ENCODE data around the gene CDKL1. TPM values are rescaled to one million over a fixed set of nuclear protein-coding genes. Genes with fewer than 3 reads are reported as not detected.

CDKL1 gene
- total and polyA plus RNA-seq, 11 donors, result 0.34 to 7.0 (median 2.5) TPM

DNA sequence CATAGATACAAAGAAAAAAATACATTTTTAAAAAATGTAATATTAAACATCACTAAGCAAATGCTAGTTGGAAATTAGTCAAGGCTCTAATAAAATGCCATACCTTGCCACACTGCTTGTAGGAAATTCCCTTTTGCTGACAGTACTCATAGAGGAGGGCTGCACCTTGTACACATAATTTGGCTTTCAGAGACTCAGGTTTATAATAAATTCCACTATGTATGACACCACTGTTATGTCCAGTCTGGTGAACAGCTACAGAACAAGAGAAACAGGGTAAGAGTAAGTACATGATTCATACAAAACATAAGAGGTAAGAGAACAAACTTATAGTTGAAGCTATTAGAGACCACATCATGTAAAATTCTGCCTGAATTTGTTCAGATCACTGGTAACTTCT is 94.8 kb downstream of the CDKL1 start:
- ATAC-seq, result no peak
- intact Hi-C loops (cut with DNase I), result no loop called here
- Histone ChIP-seq H3K4me1 (no peaks in the 10 kb centered on the region), H3K9me3 (no peaks in the 10 kb centered on the region), H3K27ac (no peak overlapping the region), H3K4me3 (no peak overlapping the region), H3K36me3 (peaks cover 0 to 18% (median 0%) of the 10 kb centered on the region in 9 donors), H3K27me3 (no peaks in the 10 kb centered on the region)
- TF ChIP-seq, protein P1, sequence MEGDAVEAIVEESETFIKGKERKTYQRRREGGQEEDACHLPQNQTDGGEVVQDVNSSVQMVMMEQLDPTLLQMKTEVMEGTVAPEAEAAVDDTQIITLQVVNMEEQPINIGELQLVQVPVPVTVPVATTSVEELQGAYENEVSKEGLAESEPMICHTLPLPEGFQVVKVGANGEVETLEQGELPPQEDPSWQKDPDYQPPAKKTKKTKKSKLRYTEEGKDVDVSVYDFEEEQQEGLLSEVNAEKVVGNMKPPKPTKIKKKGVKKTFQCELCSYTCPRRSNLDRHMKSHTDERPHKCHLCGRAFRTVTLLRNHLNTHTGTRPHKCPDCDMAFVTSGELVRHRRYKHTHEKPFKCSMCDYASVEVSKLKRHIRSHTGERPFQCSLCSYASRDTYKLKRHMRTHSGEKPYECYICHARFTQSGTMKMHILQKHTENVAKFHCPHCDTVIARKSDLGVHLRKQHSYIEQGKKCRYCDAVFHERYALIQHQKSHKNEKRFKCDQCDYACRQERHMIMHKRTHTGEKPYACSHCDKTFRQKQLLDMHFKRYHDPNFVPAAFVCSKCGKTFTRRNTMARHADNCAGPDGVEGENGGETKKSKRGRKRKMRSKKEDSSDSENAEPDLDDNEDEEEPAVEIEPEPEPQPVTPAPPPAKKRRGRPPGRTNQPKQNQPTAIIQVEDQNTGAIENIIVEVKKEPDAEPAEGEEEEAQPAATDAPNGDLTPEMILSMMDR (IDR thresholded peaks at IDR 0.05), result no peak
- no peak for TF ChIP-seq POLR2A (IDR thresholded peaks at IDR 0.05)
- no peak for DNase-seq

DNA sequence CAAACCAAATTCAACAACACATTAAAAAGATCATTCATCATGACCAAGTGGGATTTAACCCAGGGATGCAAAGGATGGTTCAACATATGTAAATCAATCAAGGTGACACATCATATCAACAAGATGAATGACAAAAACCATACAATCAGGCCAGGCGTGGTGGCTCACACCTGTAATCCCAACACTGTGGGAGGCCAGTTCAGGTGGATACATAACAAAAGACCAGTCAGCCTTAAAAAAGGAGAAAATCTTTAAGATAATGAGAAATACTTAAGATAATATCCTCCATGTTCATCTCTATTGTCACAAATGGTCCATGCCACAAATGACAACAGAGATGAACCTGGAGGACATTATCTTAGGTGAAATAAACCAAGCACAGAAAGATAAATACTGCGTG is 97.1 kb downstream of the CDKL1 start:
- no peak overlapping the region for H3K4me3 ChIP-seq
- peaks cover 0 to 18% (median 0%) of the 10 kb centered on the region in 9 donors for H3K36me3 ChIP-seq
- H3K4me1 ChIP-seq, result no peaks in the 10 kb centered on the region
- TF ChIP-seq POLR2A (IDR thresholded peaks at IDR 0.05), result no peak
- TF ChIP-seq, protein P1 (IDR thresholded peaks at IDR 0.05), result no peak
- intact Hi-C loops (cut with DNase I), result no loop called here
- no peaks in the 10 kb centered on the region for H3K9me3 ChIP-seq
- ATAC-seq (no peak), DNase-seq (no peak)
- H3K27ac ChIP-seq, result no peak overlapping the region
- H3K27me3 ChIP-seq, result no peaks in the 10 kb centered on the region
- 95 to 100% (median 97%) methylated on average over 2 of the region's 2 CpGs for WGBS, 4 donors

DNA sequence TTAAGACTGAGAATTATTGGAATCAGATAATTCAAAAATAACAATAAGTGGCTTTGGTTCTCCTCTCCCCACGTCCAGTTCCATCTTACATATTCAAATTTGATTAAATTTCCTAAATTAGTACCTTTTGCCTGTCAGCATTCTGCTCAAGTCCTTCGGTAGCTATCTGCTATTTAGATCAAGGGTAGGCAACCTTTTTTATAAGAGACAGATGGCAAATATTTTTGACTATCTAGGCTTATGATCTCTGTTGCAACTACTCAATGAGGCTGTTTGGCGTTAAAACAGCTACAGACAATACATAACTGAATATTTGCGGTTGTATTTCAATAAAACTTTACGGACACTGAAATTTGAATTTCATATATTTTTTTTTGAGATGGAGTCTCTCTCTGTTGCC is 106.4 kb downstream of the CDKL1 start:
- TF ChIP-seq, protein P1 (IDR thresholded peaks at IDR 0.05), result no peak
- no peak for TF ChIP-seq POLR2A (IDR thresholded peaks at IDR 0.05)
- Histone ChIP-seq H3K9me3 (no peaks in the 10 kb centered on the region), H3K4me1 (no peaks in the 10 kb centered on the region), H3K27ac (no peak overlapping the region), H3K27me3 (no peaks in the 10 kb centered on the region), H3K36me3 (peaks cover 0 to 11% (median 2%) of the 10 kb centered on the region in 9 donors), H3K4me3 (no peak overlapping the region)
- WGBS, 4 donors, result 86 to 97% (median 89%) methylated on average over 5 of the region's 5 CpGs
- DNase-seq, result no peak
- intact Hi-C loops (cut with DNase I), result no loop called here
- ATAC-seq, result no peak

DNA sequence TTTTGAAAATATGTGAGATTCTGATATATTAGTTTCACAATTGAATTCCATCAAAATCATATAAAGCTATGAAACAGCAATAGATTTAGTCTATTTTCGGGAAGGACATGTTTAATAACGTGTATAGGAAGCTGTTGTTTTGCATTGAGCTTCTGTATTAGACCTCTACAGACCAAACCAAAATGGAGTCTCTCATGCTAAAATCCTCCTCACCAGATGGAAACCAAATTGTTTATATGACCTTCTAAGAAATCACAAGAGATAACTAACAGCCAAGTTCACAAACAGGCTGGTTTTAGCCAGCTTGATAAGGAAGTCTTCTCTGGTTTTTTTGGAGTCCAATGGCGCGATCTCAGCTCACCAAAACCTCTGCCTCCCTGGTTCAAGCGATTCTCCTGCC is 108.5 kb downstream of the CDKL1 start:
- intact Hi-C loops (cut with DNase I), result no loop called here
- Histone ChIP-seq H3K36me3 (peaks cover 0 to 7% (median 0%) of the 10 kb centered on the region in 9 donors), H3K9me3 (no peaks in the 10 kb centered on the region), H3K27me3 (no peaks in the 10 kb centered on the region), H3K4me1 (no peaks in the 10 kb centered on the region), H3K27ac (no peak overlapping the region), H3K4me3 (no peak overlapping the region)
- 96 to 98% (median 97%) methylated on average over 5 of the region's 5 CpGs for WGBS, 4 donors
- no peak for ATAC-seq
- no peak for DNase-seq
- TF ChIP-seq POLR2A (IDR thresholded peaks at IDR 0.05), result no peak

DNA sequence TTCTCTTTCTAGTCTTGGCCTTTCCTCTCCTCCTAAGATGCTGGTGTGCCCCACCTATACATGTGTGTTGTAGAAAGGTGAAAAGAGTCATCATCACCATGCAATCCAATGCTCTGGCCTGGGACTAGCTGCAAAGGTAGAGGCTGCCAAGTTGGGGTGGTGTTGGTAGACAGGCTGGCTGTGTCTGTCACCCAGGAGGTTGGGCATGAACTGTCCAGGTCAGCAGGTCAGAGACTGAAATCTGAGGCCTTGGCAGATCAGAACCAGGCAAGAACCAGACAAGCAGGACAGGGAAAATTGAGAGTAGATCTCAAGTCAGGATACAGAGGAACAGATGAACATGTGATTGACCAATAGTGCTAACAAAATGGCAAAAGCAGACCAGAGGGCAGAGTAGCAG is 110.8 kb downstream of the CDKL1 start:
- ATAC-seq, result no peak
- no peak for DNase-seq
- TF ChIP-seq POLR2A (IDR thresholded peaks at IDR 0.05), result no peak
- TF ChIP-seq, protein P1 (IDR thresholded peaks at IDR 0.05), result no peak
- no peak overlapping the region for H3K27ac ChIP-seq
- H3K27me3 ChIP-seq, result no peaks in the 10 kb centered on the region
- H3K9me3 ChIP-seq, result no peaks in the 10 kb centered on the region
- H3K4me1 ChIP-seq, result no peaks in the 10 kb centered on the region
- peaks cover 0 to 4% (median under 1%) of the 10 kb centered on the region in 9 donors for H3K36me3 ChIP-seq
- intact Hi-C loops (cut with DNase I), result no loop called here
- H3K4me3 ChIP-seq, result no peak overlapping the region

Measured in heart left ventricle (tissue), 16 donors.